GM21526 (cell line): Measurements from ENCODE around the gene RPL12.

Experiments used
- ATAC-seq: cut with Tn5 transposase; IDR thresholded peaks from one replicate; pipeline ENCODE4 v1.9.1; 2021; ENCODE audit warnings: moderate library complexity; ENCODE audit not compliant: unreplicated experiment, low FRiP score

The RPL12 gene

GRCh38 chr9:127450830-127451607 is at the start of gene RPL12, which contains the start of gene LRSAM1:
TSS of gene RPL12 (minus strand) at chr9:127451406. CDS start at chr9:127451317, 89 bp downstream.
TSS of gene LRSAM1 (plus strand) at chr9:127451510. CDS start at chr9:127454528, 3,018 bp downstream.
- ATAC-seq = peak; percentile 61

DNA sequence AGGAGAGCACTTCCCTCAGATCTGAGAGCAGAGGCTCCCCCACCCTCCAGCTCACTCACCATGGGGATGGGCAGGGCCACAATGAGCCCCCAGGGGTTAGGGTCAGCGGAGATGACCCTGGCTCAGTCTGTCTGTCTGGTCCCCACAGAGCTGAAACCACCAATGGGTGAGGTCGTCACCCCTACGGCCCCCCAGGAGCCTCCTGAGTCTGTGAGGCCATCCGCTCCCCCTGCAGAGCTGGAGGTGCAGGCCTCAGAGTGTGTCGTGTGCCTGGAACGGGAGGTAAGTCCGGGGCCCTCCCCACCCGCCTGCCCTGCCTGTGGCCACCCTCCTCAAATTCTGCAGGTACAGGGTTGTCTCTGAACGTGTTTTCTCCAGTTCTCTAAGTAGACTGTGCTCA is 49.7 kb upstream of the RPL12 start:
- ATAC-seq = no peak

DNA sequence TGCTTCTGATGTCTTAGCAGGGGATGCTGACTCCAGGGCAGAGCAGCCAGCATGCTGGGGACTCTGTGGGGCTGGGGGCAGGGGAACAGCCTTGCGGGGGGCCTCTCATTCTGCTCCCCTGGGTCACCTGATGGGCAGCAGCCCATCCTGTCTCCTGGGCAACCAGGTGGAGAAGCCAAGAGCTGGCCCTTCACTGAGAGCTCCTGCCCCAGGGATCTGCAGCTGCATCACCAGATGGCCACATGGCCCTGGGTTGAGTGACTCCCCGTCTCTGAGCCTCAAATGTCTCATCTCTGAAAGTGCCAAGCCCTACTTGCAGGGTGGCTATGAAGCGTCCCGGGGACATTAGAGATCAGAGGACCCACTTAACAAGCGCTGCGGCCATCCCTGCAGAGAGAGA is 49.2 kb upstream of the RPL12 start:
- no peak for ATAC-seq

- no peak for ATAC-seq
Measured at GRCh38 chr9:127498298-127498697, 47.1 kb upstream of the RPL12 start.

GRCh38 chr9:127497656-127498290 is 46.6 kb upstream of the RPL12 start:
- ATAC-seq = no peak

DNA sequence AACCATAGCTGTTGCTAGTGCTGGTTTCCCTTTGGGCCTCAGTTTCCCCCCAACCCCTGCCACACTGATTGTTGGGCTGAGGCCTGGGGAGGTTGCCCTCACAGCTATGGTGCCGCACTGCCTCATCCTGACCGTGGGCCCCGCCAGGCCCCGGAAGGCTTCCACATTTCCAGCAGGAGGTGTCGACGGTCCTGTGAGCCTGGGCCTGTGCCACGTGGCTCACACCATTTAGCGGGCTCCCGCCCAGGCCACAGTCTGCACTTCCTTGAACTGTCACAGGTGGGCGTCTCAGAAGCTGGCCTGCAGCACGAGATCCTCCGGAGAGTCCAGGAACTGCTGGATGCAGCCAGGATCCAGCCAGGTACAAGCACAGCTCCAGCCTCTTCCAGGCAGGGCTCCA is 45.8 kb upstream of the RPL12 start:
- ATAC-seq = no peak

GRCh38 chr9:127495884-127496555 is 44.8 kb upstream of the RPL12 start:
- ATAC-seq = no peak

- ATAC-seq = no peak
Measured at GRCh38 chr9:127494304-127494702, 43.1 kb upstream of the RPL12 start.

DNA sequence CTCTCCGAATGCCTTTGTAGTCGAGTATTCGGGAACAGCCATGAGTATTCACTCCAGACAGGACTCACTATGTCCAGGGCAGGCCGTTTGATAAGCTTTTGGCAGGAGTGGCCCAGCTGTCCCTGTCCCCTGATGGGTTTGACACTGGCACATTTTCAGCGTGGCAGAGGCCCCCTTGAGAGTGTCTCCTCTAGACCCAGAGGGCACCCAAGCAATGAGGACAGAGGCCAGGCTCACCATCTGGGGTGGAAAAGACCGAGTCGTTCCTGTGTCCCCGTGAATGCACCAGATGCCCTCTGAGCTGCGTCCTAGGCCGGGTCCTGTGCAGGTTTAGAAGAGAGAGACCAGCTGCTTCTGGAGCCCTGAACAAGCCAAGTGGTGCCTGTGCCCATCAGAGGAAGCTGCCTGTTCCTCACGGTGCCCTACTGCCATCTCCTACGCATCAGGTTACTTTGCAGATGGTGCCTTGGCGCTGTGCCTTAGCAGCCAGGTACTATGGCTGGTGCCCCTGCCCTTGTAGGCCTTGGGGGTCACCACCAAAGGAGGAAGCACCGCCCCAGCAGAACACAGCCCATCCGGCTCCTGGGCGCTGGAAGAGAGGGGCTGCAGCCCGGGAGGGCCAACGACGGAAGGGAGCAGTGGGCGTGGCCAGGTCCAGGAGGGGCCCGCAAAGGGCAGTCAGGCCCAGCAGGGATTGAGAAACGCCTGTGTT is 42.5 kb upstream of the RPL12 start:
- ATAC-seq = no peak

- ATAC-seq = no peak
Measured at GRCh38 chr9:127492616-127493015, 41.4 kb upstream of the RPL12 start.

- no peak for ATAC-seq
Measured at GRCh38 chr9:127491516-127491915, 40.3 kb upstream of the RPL12 start.

DNA sequence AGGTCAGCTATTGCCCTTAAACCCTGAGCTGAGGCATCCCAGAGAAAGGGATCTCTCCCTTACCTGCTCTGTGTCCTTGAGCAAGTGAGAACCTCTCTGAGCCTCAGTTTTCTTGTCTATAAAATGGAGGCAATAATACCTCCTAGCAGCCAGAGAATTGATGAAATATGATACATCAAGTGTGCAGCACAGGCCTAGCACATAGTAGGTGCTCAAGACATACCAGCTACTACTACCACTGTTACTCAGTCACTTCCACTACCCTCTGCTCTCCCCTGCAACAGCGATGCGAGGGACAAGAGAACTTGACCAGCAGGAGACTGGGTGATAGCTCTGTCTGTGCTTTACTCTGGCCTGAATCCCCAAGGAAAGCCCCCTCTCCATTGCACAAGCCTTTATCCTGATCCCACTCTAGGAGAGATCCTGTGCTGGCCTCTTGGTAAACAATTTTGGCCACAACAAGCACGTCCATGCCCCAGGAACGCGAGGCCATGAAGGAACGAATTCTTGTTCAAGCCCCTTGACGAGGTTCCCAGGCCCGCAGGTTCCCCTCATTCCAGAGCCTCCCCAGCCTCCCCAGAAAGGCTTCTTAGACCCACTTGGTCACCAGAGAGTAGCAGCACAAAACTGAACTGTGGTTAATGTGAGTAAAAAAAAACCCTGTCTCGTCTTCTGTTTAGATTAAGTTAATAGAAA is 39.5 kb upstream of the RPL12 start:
- no peak for ATAC-seq

DNA sequence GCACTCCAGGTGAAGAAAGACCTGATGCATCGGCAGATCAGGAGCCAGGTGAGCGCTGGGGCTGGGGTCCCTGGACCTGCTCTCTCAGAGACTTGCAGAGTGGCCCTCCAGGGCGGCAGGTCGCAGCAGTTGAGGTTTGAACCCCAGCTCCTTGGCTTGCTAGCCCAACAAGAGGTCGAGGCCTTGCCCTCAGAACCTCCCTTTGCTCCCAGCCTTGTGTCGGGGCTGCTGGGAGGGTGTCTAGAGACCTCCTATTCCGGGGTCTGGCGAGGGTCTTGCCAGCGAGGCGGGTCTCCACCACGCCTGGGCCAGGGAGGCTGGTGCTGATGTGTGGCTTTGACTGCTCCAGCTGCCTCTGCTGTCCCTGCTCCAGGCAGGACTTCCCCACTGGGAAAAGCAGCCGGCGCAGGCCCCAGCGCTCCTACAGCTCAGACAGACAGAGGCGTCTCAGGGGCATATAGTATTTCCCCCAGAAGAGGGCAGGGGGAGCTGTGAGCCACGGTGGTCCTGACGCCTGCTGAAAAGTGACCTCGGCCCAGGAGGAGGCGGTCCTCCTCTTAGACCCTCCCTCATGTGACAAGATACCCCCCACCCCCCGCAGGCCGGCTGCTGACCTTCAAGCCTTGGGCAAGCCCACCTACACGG is 38.4 kb upstream of the RPL12 start:
- ATAC-seq = no peak

DNA sequence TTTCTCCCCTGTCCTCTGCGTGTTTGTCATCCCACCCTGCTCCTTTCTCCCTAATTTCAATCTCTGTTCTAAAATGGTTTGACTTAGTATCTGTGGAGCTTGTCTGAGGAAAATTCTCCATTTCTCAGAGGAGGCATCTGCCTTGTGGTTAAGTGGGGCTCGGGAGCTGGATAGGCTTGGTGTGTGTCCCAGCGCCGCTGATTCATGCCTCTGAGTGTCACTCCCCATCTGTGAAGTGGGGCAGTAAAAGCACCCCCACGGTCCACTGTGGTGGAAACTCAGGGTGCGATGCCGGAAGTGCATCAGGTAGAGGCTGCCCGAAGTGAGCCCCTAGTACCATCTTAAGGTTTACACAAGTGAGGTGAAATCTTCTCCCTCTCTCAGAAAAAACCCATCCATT is 37.7 kb upstream of the RPL12 start:
- ATAC-seq = no peak

GRCh38 chr9:127485995-127486394 is 34.8 kb upstream of the RPL12 start:
- no peak for ATAC-seq

- ATAC-seq = no peak
Measured at GRCh38 chr9:127482662-127483061, 31.5 kb upstream of the RPL12 start.

DNA sequence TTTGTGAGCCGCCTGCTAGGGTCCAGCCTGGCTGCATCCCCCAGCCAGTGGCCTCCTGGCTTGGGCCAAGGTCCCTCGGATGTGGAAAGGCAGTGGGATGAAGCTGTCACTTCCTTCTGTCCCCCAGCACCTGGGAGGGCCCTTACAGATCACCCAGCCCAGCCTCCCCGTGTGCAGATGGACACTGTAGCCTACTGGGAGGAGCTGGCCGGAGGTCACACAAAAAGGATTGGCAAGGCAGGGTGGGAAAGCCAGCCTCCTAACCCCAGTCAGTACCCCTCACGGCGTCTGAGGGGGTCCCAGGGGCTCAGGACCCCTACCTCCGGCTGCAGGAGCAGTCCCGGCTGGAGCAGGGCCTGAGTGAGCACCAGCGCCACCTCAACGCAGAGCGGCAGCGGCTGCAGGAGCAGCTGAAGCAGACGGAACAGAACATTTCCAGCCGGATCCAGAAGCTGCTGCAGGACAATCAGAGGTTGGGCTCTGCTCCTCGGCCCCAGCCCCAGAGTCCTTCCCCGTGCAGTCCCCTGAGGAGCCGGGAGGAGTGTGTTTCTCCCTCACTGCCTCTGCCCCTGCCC is 28.4 kb upstream of the RPL12 start:
- no peak for ATAC-seq

GRCh38 chr9:127474592-127474991 is 23.4 kb upstream of the RPL12 start:
- no peak for ATAC-seq

DNA sequence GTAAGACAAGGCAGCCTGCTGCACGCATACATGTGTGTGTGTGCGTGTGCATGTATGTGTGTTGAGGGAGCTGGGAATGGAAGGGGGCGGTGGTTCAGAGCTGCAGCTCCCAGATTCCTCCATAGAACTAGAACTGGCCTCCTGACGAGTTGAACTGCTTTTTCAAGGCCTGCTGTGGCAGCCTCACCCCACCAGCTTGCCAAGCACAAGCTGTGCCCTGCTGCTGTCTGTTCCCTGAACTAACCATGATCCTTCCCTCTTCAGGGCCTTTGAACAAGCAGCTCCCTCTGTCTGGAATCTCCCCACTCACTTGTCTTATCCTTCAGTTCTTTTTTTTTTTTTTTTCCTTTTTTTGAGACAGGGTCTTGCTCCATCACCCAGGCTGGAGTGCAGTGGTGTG is 22.7 kb upstream of the RPL12 start:
- no peak for ATAC-seq

DNA sequence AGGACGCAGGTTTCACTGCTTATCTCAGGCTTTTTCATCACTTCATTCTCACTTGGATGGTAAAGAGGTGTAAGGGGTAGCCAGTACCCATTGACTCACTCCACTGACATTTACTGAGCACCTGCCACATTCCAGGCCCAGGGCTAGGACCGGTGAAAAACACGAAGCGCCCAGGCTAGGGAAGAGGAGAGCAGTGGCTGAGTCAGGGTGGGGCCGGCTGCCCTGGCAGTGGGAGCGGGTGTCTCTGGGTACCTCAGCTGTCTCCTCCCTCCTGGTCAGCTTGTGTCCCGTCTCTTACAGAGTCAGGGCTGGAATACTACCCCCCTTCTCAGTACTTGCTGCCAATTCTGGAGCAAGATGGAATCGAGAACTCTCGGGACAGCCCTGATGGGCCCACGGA is 22.3 kb upstream of the RPL12 start:
- ATAC-seq = no peak
